ENCODE data around the gene TAMALIN.

- no peak for TF ChIP-seq FOS (IDR thresholded peaks at IDR 0.05; ENCODE audit: low read depth, low read length)
- TF ChIP-seq, protein P1, sequence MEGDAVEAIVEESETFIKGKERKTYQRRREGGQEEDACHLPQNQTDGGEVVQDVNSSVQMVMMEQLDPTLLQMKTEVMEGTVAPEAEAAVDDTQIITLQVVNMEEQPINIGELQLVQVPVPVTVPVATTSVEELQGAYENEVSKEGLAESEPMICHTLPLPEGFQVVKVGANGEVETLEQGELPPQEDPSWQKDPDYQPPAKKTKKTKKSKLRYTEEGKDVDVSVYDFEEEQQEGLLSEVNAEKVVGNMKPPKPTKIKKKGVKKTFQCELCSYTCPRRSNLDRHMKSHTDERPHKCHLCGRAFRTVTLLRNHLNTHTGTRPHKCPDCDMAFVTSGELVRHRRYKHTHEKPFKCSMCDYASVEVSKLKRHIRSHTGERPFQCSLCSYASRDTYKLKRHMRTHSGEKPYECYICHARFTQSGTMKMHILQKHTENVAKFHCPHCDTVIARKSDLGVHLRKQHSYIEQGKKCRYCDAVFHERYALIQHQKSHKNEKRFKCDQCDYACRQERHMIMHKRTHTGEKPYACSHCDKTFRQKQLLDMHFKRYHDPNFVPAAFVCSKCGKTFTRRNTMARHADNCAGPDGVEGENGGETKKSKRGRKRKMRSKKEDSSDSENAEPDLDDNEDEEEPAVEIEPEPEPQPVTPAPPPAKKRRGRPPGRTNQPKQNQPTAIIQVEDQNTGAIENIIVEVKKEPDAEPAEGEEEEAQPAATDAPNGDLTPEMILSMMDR (conservative IDR thresholded peaks at IDR 0.05; ENCODE audit: low read depth, low read length) = no peak
Observed at GRCh38 chr12:51986834-51987233, 19.9 kb upstream of the TAMALIN start.
